Left lung (tissue), 10 donors: ENCODE results near the gene CDH2. TPM values are rescaled to one million over a fixed set of nuclear protein-coding genes. Genes with fewer than 3 reads are reported as not detected.

Experiments used
- ATAC-seq: fragments of 200-7000 bp; cut with Tn5 transposase; one replicate; pipeline ENCODE4 v1.9.1; 2020; ENCODE audit warnings: moderate library complexity
- DNase-seq, 4 donors: peaks; one replicate each; pipeline ENCODE4 v3.0.0-alpha.2; 2013 to 2020
- H3K27ac ChIP-seq, 2 donors: fragments of 200-600 bp; sonication (generic) in 1 of 2; one replicate each; pipeline versions ENCODE4 v1.5.0 to v1.8.0; 2020 to 2021
- H3K27me3 ChIP-seq, 2 donors: fragments of 200-600 bp; sonication (generic) in 1 of 2; one replicate each; pipeline versions ENCODE4 v1.5.0 to v1.8.0; 2020 to 2021
- H3K36me3 ChIP-seq, 2 donors: fragments of 200-600 bp; sonication (generic) in 1 of 2; one replicate each; pipeline versions ENCODE4 v1.5.0 to v1.8.0; 2020 to 2021
- H3K4me1 ChIP-seq, 2 donors: fragments of 200-600 bp; one replicate each; pipeline ENCODE4 v1.8.0; 2021
- H3K4me3 ChIP-seq, 2 donors: fragments of 200-600 bp; sonication (generic) in 1 of 2; one replicate each; pipeline versions ENCODE4 v1.5.0 to v1.8.0; 2020 to 2021; ENCODE audit warnings: mild to moderate bottlenecking in 1 of 2
- H3K9me3 ChIP-seq, 2 donors: fragments of 200-600 bp; sonication (generic) in 1 of 2; one replicate each; pipeline versions ENCODE4 v1.5.0 to v1.8.0; 2020 to 2021
- intact Hi-C, 2 donors: fragments of 100-400 bp; cut with DNase I; formaldehyde crosslinking; loops; one replicate each; pipeline versions ENCODE4 v1.11.2 to v1.14.2; 2022
- polyA plus RNA-seq, 6 donors: library from polyadenylated mRNA; unstranded; fragments of 120-200 nt; gene quantifications; one replicate each; pipeline ENCODE4 v1.2.1, GENCODE V29; 2013; ENCODE audit not compliant: insufficient read length in 6 of 6
- total RNA-seq, 2 donors: library from RNA; stranded (reverse); fragmentation: NEBNext Ultra II Directional; extraction: Animal tissue kit (Norgen Biotek cat#: 25700); gene quantifications; one replicate each; pipeline ENCODE4 v1.2.1, GENCODE V29; 2021
- TF ChIP-seq, protein P1 (sequence below), 2 donors: fragments of 200-600 bp; sonication (generic) in 1 of 2; IDR thresholded peaks; one replicate each; pipeline versions ENCODE4 v1.5.0 to v1.8.0; 2021; ENCODE audit warnings: antibody characterized with exemption in 2 of 2
- donor health status: DM: no; HTN: yes; CAD: no.
- donor health status: DM: no; HTN: no; CAD: no.

The CDH2 gene
- total and polyA plus RNA-seq, 8 donors, result 1.6 to 15.0 (median 7.0) TPM

DNA sequence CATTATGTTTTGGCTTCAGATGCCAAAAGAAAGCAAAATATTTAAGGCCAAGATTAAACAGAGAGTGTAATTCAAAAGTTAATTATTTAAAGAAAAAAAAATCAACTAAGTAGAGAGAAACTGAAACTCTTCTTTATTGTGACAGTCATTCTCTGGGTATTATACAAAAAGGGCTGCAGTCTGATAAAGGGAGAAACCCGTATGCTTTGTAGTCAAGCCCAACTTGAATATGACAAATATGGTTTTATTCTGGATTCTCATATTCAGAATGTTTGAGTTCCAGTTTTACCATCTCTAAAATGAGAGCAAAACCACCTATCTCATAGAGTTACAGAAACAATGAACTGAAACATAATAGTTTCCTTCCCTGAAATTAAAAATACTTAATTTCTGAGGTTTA, 8.2 kb downstream of the CDH2 start:
- DNase-seq (no peak), ATAC-seq (no peak)
- TF ChIP-seq, protein P1, sequence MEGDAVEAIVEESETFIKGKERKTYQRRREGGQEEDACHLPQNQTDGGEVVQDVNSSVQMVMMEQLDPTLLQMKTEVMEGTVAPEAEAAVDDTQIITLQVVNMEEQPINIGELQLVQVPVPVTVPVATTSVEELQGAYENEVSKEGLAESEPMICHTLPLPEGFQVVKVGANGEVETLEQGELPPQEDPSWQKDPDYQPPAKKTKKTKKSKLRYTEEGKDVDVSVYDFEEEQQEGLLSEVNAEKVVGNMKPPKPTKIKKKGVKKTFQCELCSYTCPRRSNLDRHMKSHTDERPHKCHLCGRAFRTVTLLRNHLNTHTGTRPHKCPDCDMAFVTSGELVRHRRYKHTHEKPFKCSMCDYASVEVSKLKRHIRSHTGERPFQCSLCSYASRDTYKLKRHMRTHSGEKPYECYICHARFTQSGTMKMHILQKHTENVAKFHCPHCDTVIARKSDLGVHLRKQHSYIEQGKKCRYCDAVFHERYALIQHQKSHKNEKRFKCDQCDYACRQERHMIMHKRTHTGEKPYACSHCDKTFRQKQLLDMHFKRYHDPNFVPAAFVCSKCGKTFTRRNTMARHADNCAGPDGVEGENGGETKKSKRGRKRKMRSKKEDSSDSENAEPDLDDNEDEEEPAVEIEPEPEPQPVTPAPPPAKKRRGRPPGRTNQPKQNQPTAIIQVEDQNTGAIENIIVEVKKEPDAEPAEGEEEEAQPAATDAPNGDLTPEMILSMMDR (IDR thresholded peaks at IDR 0.05), result no peak
- Histone ChIP-seq H3K27ac (no peak overlapping the region), H3K36me3 (no peaks in the 10 kb centered on the region), H3K4me3 (no peak overlapping the region), H3K27me3 (peaks cover 5 to 23% of the 10 kb centered on the region in 2 donors), H3K4me1 (no peaks in the 10 kb centered on the region), H3K9me3 (no peaks in the 10 kb centered on the region)
- intact Hi-C loops, result no loop called here

DNA sequence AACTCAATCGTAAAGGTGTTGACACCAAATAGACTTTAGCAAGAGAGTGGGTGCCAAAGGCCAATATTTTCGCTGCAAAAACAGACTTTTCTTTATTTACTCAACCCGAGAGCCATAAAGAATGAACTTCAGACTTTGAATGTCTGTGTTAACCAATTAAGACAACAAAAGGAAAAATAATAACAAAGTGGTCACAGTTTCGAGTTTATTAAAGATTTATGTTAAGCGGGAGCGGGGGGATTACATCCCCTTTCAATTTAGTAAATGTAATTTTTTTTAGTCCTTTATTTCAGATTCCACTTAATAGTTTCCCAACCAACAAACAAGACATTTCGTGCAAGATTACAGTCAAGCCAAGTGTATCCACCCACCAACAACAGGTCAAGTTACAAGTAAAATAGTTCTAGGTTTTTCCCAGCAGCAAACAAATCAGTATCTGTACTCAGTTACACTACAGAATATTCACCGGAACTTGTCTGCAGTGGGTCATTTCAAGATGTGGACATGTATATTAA, 9.0 kb downstream of the CDH2 start:
- Histone ChIP-seq H3K9me3 (no peaks in the 10 kb centered on the region), H3K4me3 (no peak overlapping the region), H3K36me3 (no peaks in the 10 kb centered on the region), H3K27me3 (peaks cover 0 to 15% of the 10 kb centered on the region in 2 donors), H3K27ac (no peak overlapping the region), H3K4me1 (no peaks in the 10 kb centered on the region)
- ATAC-seq (no peak), DNase-seq (no peak)
- intact Hi-C loops, result no loop called here
- TF ChIP-seq, protein P1 (IDR thresholded peaks at IDR 0.05), result no peak

- Histone ChIP-seq H3K36me3 (no peaks in the 10 kb centered on the region), H3K4me1 (no peaks in the 10 kb centered on the region), H3K27me3 (peaks cover 0 to 1% of the 10 kb centered on the region in 2 donors), H3K9me3 (no peaks in the 10 kb centered on the region), H3K4me3 (no peak overlapping the region), H3K27ac (no peak overlapping the region)
- intact Hi-C loops, result no loop called here
- TF ChIP-seq, protein P1 (IDR thresholded peaks at IDR 0.05), result no peak
- ATAC-seq, result no peak
- no peak for DNase-seq
These were observed 12.0 kb downstream of the CDH2 start for GRCh38 chr18:28164771-28165483.

DNA sequence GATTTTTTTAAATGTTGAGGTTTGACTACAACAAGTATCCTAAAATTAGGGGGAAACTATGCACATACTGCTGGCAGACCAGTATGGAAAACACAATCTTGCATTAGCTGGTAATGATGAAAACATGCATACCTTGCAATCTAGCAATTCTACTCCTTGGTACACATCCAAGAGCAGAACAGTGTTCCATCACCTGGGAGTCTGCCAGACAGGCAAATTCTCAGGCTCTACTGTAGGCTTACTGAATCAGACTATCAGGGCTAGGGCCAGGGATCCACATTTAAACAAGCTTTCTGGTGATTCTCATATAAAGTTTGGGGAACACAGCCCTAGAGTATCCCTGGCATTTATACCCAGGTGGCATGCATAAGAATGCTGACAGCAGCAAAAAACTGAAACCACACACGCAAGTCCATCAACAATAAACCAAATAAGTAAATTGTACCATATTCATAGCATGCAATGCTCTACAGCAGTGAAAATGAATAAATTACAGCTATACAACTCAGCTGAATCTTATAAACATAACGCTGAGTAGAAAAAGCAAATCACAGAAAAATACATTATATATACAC, 13.6 kb downstream of the CDH2 start:
- Histone ChIP-seq H3K27me3 (no peaks in the 10 kb centered on the region), H3K36me3 (no peaks in the 10 kb centered on the region), H3K4me1 (no peaks in the 10 kb centered on the region), H3K9me3 (no peaks in the 10 kb centered on the region), H3K27ac (no peak overlapping the region), H3K4me3 (no peak overlapping the region)
- TF ChIP-seq, protein P1 (IDR thresholded peaks at IDR 0.05), result no peak
- no peak for ATAC-seq
- intact Hi-C loops, result no loop called here
- DNase-seq, result no peak
